ENCODE results near the gene SCN2A. TPM values are rescaled to one million over a fixed set of nuclear protein-coding genes. Genes with fewer than 3 reads are reported as not detected.

SCN2A gene
- total and polyA plus RNA-seq, 4 donors = 0.02 to 0.31 (median 0.11) TPM

DNA sequence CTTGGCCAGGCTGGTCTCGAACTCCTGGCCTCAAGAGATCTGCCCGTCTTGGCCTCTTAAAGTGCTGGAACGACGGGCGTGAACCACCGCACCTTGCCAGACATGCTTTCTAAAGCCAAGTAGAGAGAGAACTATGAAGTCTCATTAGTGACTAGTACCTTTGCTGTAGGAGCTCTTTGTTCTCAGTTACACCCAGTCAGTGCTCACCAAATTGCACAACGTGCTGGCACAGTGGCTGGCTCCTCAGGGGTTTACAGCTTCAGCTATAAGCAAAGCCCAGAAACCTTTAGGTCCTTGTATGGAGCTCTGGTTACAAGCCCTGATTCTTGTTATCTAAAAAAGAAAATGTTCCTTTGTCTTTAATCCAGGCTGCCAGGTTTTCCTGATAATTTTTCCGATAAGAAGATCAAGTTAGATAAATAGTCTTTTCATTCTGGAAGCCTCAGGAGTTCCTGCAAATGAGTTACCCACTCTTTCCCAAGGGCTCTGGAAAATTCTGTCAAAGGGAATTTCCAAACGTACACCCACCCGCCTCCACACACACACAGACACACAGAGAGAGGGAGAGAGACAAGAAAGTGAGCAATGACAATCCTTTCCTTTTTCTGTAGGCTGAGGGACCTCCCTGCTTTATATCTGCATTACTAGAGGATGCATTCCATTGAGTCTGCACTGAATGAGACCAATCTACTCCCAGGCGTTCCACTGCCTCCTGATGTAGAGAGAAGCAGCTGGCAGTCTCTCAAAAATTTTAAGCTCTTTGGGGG, 130.1 kb downstream of the SCN2A start:
- WGBS, 2 donors = 66 to 80% methylated on average over 11 of the region's 11 CpGs
- Histone ChIP-seq H3K27ac (ENCODE audit: low read depth in 1 of 2, low read length in 1 of 2) (no peak overlapping the region), H3K36me3 (ENCODE audit: control insufficient read depth in 4 of 4, insufficient read depth in 4 of 4, low read length in 4 of 4) (no peaks in the 10 kb centered on the region), H3K9me3 (ENCODE audit: control insufficient read depth in 4 of 4, insufficient read depth in 3 of 4, low read length in 3 of 4) (no peaks in the 10 kb centered on the region), H3K9ac (ENCODE audit: insufficient read depth in 1 of 2, low read length in 2 of 2) (no peak overlapping the region), H3K27me3 (ENCODE audit: control insufficient read depth in 3 of 3, insufficient read depth in 3 of 3, low read length in 2 of 3) (no peaks in the 10 kb centered on the region), H3K4me3 (no peak overlapping the region), H3K4me1 (ENCODE audit: control insufficient read depth in 5 of 5, insufficient read depth in 5 of 5, low read length in 5 of 5) (no peaks in the 10 kb centered on the region)
- ATAC-seq (ENCODE audit: insufficient read depth, low FRiP score) (no peak), DNase-seq (peak in 2 of 3 donors; percentile 15 to 25)
- TF ChIP-seq, protein P1, sequence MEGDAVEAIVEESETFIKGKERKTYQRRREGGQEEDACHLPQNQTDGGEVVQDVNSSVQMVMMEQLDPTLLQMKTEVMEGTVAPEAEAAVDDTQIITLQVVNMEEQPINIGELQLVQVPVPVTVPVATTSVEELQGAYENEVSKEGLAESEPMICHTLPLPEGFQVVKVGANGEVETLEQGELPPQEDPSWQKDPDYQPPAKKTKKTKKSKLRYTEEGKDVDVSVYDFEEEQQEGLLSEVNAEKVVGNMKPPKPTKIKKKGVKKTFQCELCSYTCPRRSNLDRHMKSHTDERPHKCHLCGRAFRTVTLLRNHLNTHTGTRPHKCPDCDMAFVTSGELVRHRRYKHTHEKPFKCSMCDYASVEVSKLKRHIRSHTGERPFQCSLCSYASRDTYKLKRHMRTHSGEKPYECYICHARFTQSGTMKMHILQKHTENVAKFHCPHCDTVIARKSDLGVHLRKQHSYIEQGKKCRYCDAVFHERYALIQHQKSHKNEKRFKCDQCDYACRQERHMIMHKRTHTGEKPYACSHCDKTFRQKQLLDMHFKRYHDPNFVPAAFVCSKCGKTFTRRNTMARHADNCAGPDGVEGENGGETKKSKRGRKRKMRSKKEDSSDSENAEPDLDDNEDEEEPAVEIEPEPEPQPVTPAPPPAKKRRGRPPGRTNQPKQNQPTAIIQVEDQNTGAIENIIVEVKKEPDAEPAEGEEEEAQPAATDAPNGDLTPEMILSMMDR (IDR thresholded peaks at IDR 0.05; ENCODE audit: control extremely low read depth, extremely low read depth) = no peak

- DNase-seq = no peak
- Histone ChIP-seq H3K27me3 (ENCODE audit: control insufficient read depth in 3 of 3, insufficient read depth in 3 of 3, low read length in 2 of 3) (no peaks in the 10 kb centered on the region), H3K27ac (ENCODE audit: low read depth in 1 of 2, low read length in 1 of 2) (no peak overlapping the region), H3K4me1 (ENCODE audit: control insufficient read depth in 5 of 5, insufficient read depth in 5 of 5, low read length in 5 of 5) (peaks cover 0 to 4% (median 0%) of the 10 kb centered on the region in 5 donors), H3K9ac (ENCODE audit: insufficient read depth in 1 of 2, low read length in 2 of 2) (no peak overlapping the region), H3K9me3 (ENCODE audit: control insufficient read depth in 4 of 4, insufficient read depth in 3 of 4, low read length in 3 of 4) (no peaks in the 10 kb centered on the region), H3K36me3 (ENCODE audit: control insufficient read depth in 4 of 4, insufficient read depth in 4 of 4, low read length in 4 of 4) (no peaks in the 10 kb centered on the region), H3K4me3 (no peak overlapping the region)
- no peak for ATAC-seq (ENCODE audit: insufficient read depth, low FRiP score)
- WGBS, 2 donors = 84 to 86% methylated on average over 2 of the region's 2 CpGs
- TF ChIP-seq, protein P1 (IDR thresholded peaks at IDR 0.05; ENCODE audit: control extremely low read depth, extremely low read depth) = no peak
These were observed 130.7 kb downstream of the SCN2A start for GRCh38 chr2:165369898-165370296.

DNA sequence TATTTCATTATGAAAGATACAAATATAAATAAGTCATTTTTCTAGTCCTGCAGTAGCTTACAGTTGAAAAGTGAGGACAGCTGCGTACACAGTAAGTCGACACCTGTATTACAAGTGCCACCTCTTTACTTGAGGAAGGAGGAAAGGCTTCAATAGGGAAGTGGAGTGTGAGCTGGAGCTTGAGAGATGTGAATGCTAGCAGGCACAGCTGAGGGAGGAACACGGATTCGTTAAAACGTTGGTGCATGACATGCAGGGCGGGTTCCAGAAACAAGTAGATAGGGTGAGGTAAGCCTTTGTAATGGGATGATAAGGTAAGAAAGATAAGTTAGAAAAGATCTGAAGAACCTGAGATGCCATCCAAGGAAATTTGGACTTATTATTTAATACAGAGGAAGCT, 132.1 kb downstream of the SCN2A start:
- TF ChIP-seq, protein P1 (IDR thresholded peaks at IDR 0.05; ENCODE audit: control extremely low read depth, extremely low read depth) = no peak
- DNase-seq = peak; percentile 14 to 54 (median 18)
- Histone ChIP-seq H3K9me3 (ENCODE audit: control insufficient read depth in 4 of 4, insufficient read depth in 3 of 4, low read length in 3 of 4) (no peaks in the 10 kb centered on the region), H3K27me3 (ENCODE audit: control insufficient read depth in 3 of 3, insufficient read depth in 3 of 3, low read length in 2 of 3) (no peaks in the 10 kb centered on the region), H3K27ac (ENCODE audit: low read depth in 1 of 2, low read length in 1 of 2) (no peak overlapping the region), H3K9ac (ENCODE audit: insufficient read depth in 1 of 2, low read length in 2 of 2) (no peak overlapping the region), H3K4me3 (no peak overlapping the region), H3K36me3 (ENCODE audit: control insufficient read depth in 4 of 4, insufficient read depth in 4 of 4, low read length in 4 of 4) (no peaks in the 10 kb centered on the region), H3K4me1 (ENCODE audit: control insufficient read depth in 5 of 5, insufficient read depth in 5 of 5, low read length in 5 of 5) (peaks cover 0 to 4% (median 0%) of the 10 kb centered on the region in 5 donors)
- no peak for ATAC-seq (ENCODE audit: insufficient read depth, low FRiP score)
- WGBS, 2 donors = 60 to 73% methylated on average over 6 of the region's 6 CpGs

Measured in lung (tissue), 12 donors.